Neural progenitor cell (in vitro differentiated cells): ENCODE measurements around the gene RAI1. TPM values are rescaled to one million over a fixed set of nuclear protein-coding genes. Genes with fewer than 3 reads are reported as not detected.
"Not testable (repeated sequence)": the region's sequence is repeated elsewhere in the genome, so short reads cannot be mapped to it uniquely, and the experiment has no call there.

Experiments
- DNase-seq: peaks from one replicate; pipeline ENCODE4 v3.0.0-alpha.2; 2016; ENCODE audit warnings: low spot score
- H2AFZ ChIP-seq: fragments of 200-600 bp; sonication (generic); replicated peaks from 2 replicates; pipeline ENCODE4 v1.6.1; 2016; ENCODE audit warnings: antibody characterized with exemption
- H3F3A ChIP-seq: fragments of 200-600 bp; sonication (generic); 2 replicates; pipeline ENCODE4 v1.6.1; 2016; ENCODE audit warnings: antibody characterized with exemption, low read depth
- H3K27ac ChIP-seq: fragments of 200-600 bp; sonication (generic); 2 replicates; pipeline ENCODE4 v1.5.1; 2016; ENCODE audit warnings: mild to moderate bottlenecking
- H3K27me3 ChIP-seq: fragments of 200-600 bp; sonication (generic); 2 replicates; pipeline ENCODE4 v1.6.1; 2016; ENCODE audit warnings: mild to moderate bottlenecking, moderate library complexity
- H3K36me3 ChIP-seq: fragments of 200-600 bp; sonication (generic); 2 replicates; pipeline ENCODE4 v1.5.1; 2016
- H3K4me1 ChIP-seq: fragments of 200-600 bp; sonication (generic); 2 replicates; pipeline ENCODE4 v1.6.1; 2016; ENCODE audit warnings: mixed run types
- H3K4me2 ChIP-seq: fragments of 200-600 bp; sonication (generic); 2 replicates; pipeline ENCODE4 v1.6.1; 2016
- H3K4me3 ChIP-seq: fragments of 200-600 bp; sonication (generic); 2 replicates; pipeline ENCODE4 v1.5.1; 2016
- H3K79me2 ChIP-seq: fragments of 200-600 bp; sonication (generic); 2 replicates; pipeline ENCODE4 v1.6.1; 2016; ENCODE audit warnings: low read depth
- H3K9ac ChIP-seq: fragments of 200-600 bp; sonication (generic); 2 replicates; pipeline ENCODE4 v1.6.1; 2016
- H3K9me3 ChIP-seq: fragments of 200-600 bp; sonication (generic); 2 replicates; pipeline ENCODE4 v1.5.1; 2016; ENCODE audit warnings: low read depth
- H4K20me1 ChIP-seq: fragments of 200-600 bp; sonication (generic); 2 replicates; pipeline ENCODE4 v1.6.1; 2016; ENCODE audit warnings: low read depth
- H3K27ac Mint-ChIP-seq: 3 replicates; pipeline ENCODE4 v1.8.0; 2021; ENCODE audit warnings: mixed read lengths
- H3K27me3 Mint-ChIP-seq: 2 replicates; pipeline ENCODE4 v1.8.0; 2022; ENCODE audit warnings: low read depth, mild to moderate bottlenecking, inconsistent platforms, moderate library complexity, mixed read lengths; ENCODE audit not compliant: insufficient read depth
- H3K36me3 Mint-ChIP-seq: 3 replicates; pipeline ENCODE4 v1.8.0; 2021; ENCODE audit warnings: mixed read lengths
- H3K4me1 Mint-ChIP-seq: 3 replicates; pipeline ENCODE4 v1.8.0; 2021; ENCODE audit warnings: mixed read lengths
- H3K4me3 Mint-ChIP-seq: 3 replicates; pipeline ENCODE4 v1.8.0; 2021; ENCODE audit warnings: mild to moderate bottlenecking, moderate library complexity, mixed read lengths
- H3K9me3 Mint-ChIP-seq: 3 replicates; pipeline ENCODE4 v1.8.0; 2020; ENCODE audit warnings: mixed read lengths
- EZH2 ChIP-seq: fragments of 200-600 bp; sonication (generic); IDR thresholded peaks from 2 replicates; pipeline ENCODE4 v1.6.1; 2017; ENCODE audit warnings: antibody characterized with exemption, mild to moderate bottlenecking, moderate library complexity
- EZH2phosphoT487 ChIP-seq: fragments of 200-600 bp; sonication (generic); IDR thresholded peaks from 2 replicates; pipeline ENCODE4 v1.6.1; 2017; ENCODE audit warnings: antibody characterized with exemption
- total RNA-seq: library from RNA; depleted of rRNA; stranded (reverse); fragments of >200 nt; gene quantifications from 2 replicates; pipeline ENCODE4 v1.2.3, GENCODE V29; 2015; ENCODE audit warnings: low replicate concordance
- TF ChIP-seq, protein P1 (sequence below): fragments of 200-600 bp; sonication (generic); IDR thresholded peaks from 2 replicates; pipeline ENCODE4 v1.5.1; 2017; ENCODE audit warnings: antibody characterized with exemption, mild to moderate bottlenecking

The RAI1 gene, protein sequence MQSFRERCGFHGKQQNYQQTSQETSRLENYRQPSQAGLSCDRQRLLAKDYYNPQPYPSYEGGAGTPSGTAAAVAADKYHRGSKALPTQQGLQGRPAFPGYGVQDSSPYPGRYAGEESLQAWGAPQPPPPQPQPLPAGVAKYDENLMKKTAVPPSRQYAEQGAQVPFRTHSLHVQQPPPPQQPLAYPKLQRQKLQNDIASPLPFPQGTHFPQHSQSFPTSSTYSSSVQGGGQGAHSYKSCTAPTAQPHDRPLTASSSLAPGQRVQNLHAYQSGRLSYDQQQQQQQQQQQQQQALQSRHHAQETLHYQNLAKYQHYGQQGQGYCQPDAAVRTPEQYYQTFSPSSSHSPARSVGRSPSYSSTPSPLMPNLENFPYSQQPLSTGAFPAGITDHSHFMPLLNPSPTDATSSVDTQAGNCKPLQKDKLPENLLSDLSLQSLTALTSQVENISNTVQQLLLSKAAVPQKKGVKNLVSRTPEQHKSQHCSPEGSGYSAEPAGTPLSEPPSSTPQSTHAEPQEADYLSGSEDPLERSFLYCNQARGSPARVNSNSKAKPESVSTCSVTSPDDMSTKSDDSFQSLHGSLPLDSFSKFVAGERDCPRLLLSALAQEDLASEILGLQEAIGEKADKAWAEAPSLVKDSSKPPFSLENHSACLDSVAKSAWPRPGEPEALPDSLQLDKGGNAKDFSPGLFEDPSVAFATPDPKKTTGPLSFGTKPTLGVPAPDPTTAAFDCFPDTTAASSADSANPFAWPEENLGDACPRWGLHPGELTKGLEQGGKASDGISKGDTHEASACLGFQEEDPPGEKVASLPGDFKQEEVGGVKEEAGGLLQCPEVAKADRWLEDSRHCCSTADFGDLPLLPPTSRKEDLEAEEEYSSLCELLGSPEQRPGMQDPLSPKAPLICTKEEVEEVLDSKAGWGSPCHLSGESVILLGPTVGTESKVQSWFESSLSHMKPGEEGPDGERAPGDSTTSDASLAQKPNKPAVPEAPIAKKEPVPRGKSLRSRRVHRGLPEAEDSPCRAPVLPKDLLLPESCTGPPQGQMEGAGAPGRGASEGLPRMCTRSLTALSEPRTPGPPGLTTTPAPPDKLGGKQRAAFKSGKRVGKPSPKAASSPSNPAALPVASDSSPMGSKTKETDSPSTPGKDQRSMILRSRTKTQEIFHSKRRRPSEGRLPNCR (N-terminal part only)
- total RNA-seq, result 18.0 and 27.4 TPM in 2 replicates

DNA sequence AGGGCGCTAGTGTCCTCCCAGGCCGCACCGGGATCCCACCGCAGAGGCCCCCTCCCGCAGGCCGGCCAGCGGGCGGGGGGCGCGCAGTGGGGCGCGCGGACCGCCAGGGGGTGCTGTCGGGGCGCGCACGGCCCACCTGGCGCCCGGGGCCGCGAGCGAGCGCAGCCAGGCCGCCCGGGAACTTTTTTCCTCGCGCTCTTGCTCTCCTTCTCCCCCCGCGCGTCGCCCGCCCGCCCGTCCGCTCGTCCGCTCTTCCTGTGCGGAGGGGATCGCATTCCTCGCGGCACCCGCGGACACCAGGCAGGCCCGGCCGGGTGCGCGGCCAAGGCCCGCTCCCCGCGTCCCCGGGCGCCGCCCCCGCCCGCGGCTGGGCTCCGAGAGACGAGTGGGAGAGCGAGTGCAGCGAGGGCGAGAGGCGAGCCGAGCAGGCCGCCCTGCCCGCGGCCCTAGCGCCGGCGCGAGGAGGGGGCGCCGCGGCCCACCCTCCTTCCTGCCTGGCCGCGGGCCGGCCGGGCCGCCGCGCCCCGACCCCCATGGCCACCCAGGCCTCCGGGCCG, at the start of gene RAI1:
TSS of gene RAI1 (plus strand) at position 272 of the 557 bp plus-strand sequence. CDS start 111,491 bp downstream, outside the sequence.
- H3K4me1 Mint-ChIP-seq, result peaks cover 49% of the 10 kb centered on the region
- H3K4me2 ChIP-seq, result peak within 1 kb of the TSS; percentile 95
- H3K27ac ChIP-seq, result no peak within 1 kb of the TSS
- H3K9me3 ChIP-seq, result no peaks in the 10 kb centered on the region
- peaks cover 92% of the 10 kb centered on the region for H3K27me3 ChIP-seq
- H4K20me1 ChIP-seq, result peaks cover 34% of the 10 kb centered on the region
- no peaks in the 10 kb centered on the region for H3K36me3 ChIP-seq
- H3K4me3 ChIP-seq, result peak within 1 kb of the TSS; percentile 74
- DNase-seq, result peak; percentile 90
- H3K4me3 Mint-ChIP-seq, result peak within 1 kb of the TSS; percentile 90
- TF ChIP-seq EZH2phosphoT487, result no peak
- TF ChIP-seq, protein P1, sequence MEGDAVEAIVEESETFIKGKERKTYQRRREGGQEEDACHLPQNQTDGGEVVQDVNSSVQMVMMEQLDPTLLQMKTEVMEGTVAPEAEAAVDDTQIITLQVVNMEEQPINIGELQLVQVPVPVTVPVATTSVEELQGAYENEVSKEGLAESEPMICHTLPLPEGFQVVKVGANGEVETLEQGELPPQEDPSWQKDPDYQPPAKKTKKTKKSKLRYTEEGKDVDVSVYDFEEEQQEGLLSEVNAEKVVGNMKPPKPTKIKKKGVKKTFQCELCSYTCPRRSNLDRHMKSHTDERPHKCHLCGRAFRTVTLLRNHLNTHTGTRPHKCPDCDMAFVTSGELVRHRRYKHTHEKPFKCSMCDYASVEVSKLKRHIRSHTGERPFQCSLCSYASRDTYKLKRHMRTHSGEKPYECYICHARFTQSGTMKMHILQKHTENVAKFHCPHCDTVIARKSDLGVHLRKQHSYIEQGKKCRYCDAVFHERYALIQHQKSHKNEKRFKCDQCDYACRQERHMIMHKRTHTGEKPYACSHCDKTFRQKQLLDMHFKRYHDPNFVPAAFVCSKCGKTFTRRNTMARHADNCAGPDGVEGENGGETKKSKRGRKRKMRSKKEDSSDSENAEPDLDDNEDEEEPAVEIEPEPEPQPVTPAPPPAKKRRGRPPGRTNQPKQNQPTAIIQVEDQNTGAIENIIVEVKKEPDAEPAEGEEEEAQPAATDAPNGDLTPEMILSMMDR, result peak; percentile 61
- peak; percentile 2 for TF ChIP-seq EZH2
- H2AFZ ChIP-seq, result no peak within 1 kb of the TSS
- peaks cover 23% of the 10 kb centered on the region for H3K4me1 ChIP-seq
- no peaks in the 10 kb centered on the region for H3K36me3 Mint-ChIP-seq
- H3F3A ChIP-seq, result peaks cover 30% of the 10 kb centered on the region
- peak within 1 kb of the TSS; percentile 76 for H3K27ac Mint-ChIP-seq
- no peaks in the 10 kb centered on the region for H3K9me3 Mint-ChIP-seq
- H3K27me3 Mint-ChIP-seq, result peaks cover 13% of the 10 kb centered on the region
- no peak within 1 kb of the TSS for H3K9ac ChIP-seq
- peaks cover 33% of the 10 kb centered on the region for H3K79me2 ChIP-seq

DNA sequence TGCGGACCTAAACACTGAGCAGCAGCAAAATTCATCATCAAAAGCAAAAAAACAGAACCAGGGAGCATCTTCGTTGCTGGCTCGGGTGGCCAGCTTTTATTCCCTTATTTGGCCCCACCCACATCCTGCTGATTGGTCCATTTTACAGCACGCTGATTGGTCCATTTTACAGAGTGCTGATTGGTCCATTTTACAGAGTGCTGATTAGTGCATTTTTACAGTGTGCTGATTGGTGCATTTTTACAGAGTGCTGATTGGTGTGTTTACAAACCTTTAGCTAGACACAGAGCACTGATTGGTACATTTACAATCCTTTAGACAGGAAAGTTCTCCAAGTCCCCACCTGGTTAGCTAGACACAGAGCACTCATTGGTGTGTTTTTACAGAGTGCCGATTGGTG, 48.6 kb upstream of the RAI1 start:
- Mint-ChIP-seq H3K27ac (peak overlapping the region; percentile 53), H3K4me1 (peaks cover 15% of the 10 kb centered on the region)
- H3K4me3 Mint-ChIP-seq, H3K9me3 ChIP-seq, H3K9ac ChIP-seq, H3K36me3 Mint-ChIP-seq, H3F3A ChIP-seq, H2AFZ ChIP-seq, H3K9me3 Mint-ChIP-seq, H3K4me2 ChIP-seq, H3K36me3 ChIP-seq, H3K4me3 ChIP-seq, H4K20me1 ChIP-seq, H3K27ac ChIP-seq, H3K79me2 ChIP-seq, H3K27me3 ChIP-seq, H3K4me1 ChIP-seq, H3K27me3 Mint-ChIP-seq, DNase-seq: not testable (repeated sequence)

DNA sequence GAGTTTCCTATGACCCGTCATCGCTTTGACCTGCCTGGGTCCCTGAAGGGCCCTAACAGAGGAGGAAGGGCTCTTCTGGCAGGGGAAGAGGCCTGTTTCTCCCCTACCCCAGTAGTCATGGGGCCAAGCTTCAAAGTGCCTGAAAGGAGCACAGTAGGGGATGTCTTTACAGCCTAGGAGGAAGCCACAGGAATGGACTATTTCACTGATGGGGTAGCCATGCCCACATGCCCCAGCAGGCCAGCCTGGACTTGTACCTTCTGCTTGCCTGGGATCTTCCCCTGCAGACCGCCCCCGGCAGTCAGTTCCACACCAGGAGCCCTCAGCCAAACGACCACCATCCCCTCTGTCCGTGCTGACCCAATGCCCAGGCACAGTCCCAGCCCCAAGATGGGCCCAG, 47.9 kb upstream of the RAI1 start:
- TF ChIP-seq EZH2, result no peak
- TF ChIP-seq EZH2phosphoT487, result no peak
- TF ChIP-seq, protein P1, result no peak
- H3F3A ChIP-seq, result peaks cover 5% of the 10 kb centered on the region
- no peak overlapping the region for H3K27ac ChIP-seq
- no peaks in the 10 kb centered on the region for H3K27me3 ChIP-seq
- Mint-ChIP-seq H3K9me3 (peaks cover 6% of the 10 kb centered on the region), H3K36me3 (no peaks in the 10 kb centered on the region), H3K27ac (peak overlapping the region; percentile 7), H3K4me1 (peaks cover 18% of the 10 kb centered on the region), H3K27me3 (peaks cover 6% of the 10 kb centered on the region), H3K4me3 (no peak overlapping the region)
- no peak overlapping the region for H3K9ac ChIP-seq
- no peak for DNase-seq
- H2AFZ ChIP-seq, result no peak overlapping the region
- H3K79me2 ChIP-seq, result no peaks in the 10 kb centered on the region
- H4K20me1 ChIP-seq, result no peaks in the 10 kb centered on the region
- H3K4me1 ChIP-seq, result no peaks in the 10 kb centered on the region
- H3K4me2 ChIP-seq, result no peak overlapping the region
- no peaks in the 10 kb centered on the region for H3K36me3 ChIP-seq
- H3K9me3 ChIP-seq, result no peaks in the 10 kb centered on the region
- no peak overlapping the region for H3K4me3 ChIP-seq
